NCI-H187 (cell line): ENCODE data around the gene ZNF511.

Experiments
- DNase-seq, 2 experiments: peaks; one replicate each; lab custom pipeline; 2025; lab: John Stamatoyannopoulos, UW

ZNF511 gene

GRCh38 chr10:133292919-133293809, 15.6 kb upstream of the ZNF511 start:
- DNase-seq = no peak

GRCh38 chr10:133293810-133294119, 14.9 kb upstream of the ZNF511 start:
- DNase-seq = no peak

GRCh38 chr10:133294189-133294588, 14.5 kb upstream of the ZNF511 start:
- no peak for DNase-seq

GRCh38 chr10:133295426-133296320, 13.0 kb upstream of the ZNF511 start:
- DNase-seq = no peak

GRCh38 chr10:133297504-133297903, 11.2 kb upstream of the ZNF511 start:
- DNase-seq = no peak

- DNase-seq = no peak
Measured at GRCh38 chr10:133298466-133298865, 10.2 kb upstream of the ZNF511 start.

GRCh38 chr10:133299224-133299623, 9.5 kb upstream of the ZNF511 start:
- no peak for DNase-seq

- no peak for DNase-seq
Measured at GRCh38 chr10:133299738-133300137, 9.0 kb upstream of the ZNF511 start.

GRCh38 chr10:133302230-133302629, 6.5 kb upstream of the ZNF511 start:
- DNase-seq = no peak

- DNase-seq = no peak
Measured at GRCh38 chr10:133303206-133303605, 5.5 kb upstream of the ZNF511 start.

GRCh38 chr10:133306097-133306476, 2.6 kb upstream of the ZNF511 start:
- no peak for DNase-seq

GRCh38 chr10:133306941-133307379, 1.8 kb upstream of the ZNF511 start:
- DNase-seq = no peak

GRCh38 chr10:133307776-133308420, 816 bp upstream of the ZNF511 start:
- DNase-seq = peak; percentile 25 to 30

GRCh38 chr10:133309100-133309719, 496 bp downstream of the ZNF511 start:
- peak; percentile 63 to 83 for DNase-seq

GRCh38 chr10:133309720-133310398, 1.1 kb downstream of the ZNF511 start:
- DNase-seq = peak in 1 of 2 experiments; percentile 30

GRCh38 chr10:133310399-133310755, 1.7 kb downstream of the ZNF511 start:
- no peak for DNase-seq

GRCh38 chr10:133310789-133311188, 2.1 kb downstream of the ZNF511 start:
- no peak for DNase-seq

- DNase-seq = no peak
Measured at GRCh38 chr10:133311570-133311969, 2.9 kb downstream of the ZNF511 start.

- DNase-seq = no peak
Measured at GRCh38 chr10:133312016-133312768, 3.5 kb downstream of the ZNF511 start.

- DNase-seq = no peak
Measured at GRCh38 chr10:133312769-133313145, 4.0 kb downstream of the ZNF511 start.

- no peak for DNase-seq
Measured at GRCh38 chr10:133313192-133313591, 4.5 kb downstream of the ZNF511 start.
